A549 treated with Mapracorat at 1 μM for 4 hours (cell line): Measurements from ENCODE around the gene AMZ1. TPM values are rescaled to one million over a fixed set of nuclear protein-coding genes. Genes with fewer than 3 reads are reported as not detected.

ENCODE experiments used
- total RNA-seq: library from RNA; stranded (reverse); fragments of 200-300 nt; extraction: Qiagen RNA extraction; gene quantifications from 5 replicates; pipeline ENCODE4 v1.2.3, GENCODE V29; 2022

Gene AMZ1
- 0.02 TPM in 1 of 5 replicates, not detected in the others for total RNA-seq

DNA sequence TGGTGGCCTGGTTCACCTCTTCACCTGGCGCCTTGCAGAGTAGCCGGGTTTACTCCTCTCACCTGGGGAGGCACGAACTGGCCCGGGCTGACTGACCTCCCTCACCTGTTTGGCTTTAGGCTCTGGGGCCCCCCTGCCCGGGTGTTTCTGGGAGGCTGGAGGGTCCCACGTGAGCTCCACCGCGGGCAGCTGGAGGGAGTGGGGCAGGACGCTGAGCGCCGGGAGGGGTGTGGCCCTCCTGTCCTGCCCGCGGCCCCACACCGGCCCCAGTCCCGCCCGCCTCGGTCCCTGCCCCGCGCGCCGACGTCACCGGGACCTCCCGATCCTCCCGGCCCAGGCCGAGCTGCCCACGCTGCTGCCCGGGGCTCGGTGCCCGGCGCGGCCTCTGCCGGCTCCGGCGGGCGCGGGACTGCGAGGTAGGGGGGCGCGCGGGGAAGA lies at the start of gene AMZ1:
AMZ1 (plus strand) TSS at position 322 of the 438 bp plus-strand sequence. CDS start 12,250 bp downstream, outside the sequence.

Other genes starting within 250 kb of the AMZ1 start
- gene GRIFIN, start 211.8 kb upstream of the AMZ1 start, total RNA-seq = not detected in 5 replicates
- 9.1 to 22.2 TPM (median 20.7 TPM) in 5 replicates for gene LFNG, start 168.4 kb upstream of the AMZ1 start, total RNA-seq
- 19.4 to 36.7 TPM (median 34.1 TPM) in 5 replicates for gene BRAT1, start 132.7 kb upstream of the AMZ1 start, total RNA-seq
- 8.6 to 14.4 TPM (median 11.3 TPM) in 5 replicates for gene IQCE, start 129.2 kb upstream of the AMZ1 start, total RNA-seq
- 34.4 to 56.3 TPM (median 53.2 TPM) in 5 replicates for gene TTYH3, start 56.2 kb upstream of the AMZ1 start, total RNA-seq
- gene GNA12, start 156.1 kb downstream of the AMZ1 start, total RNA-seq = 33.0 to 42.1 TPM (median 41.9 TPM) in 5 replicates